Activated CD8-positive, alpha-beta memory T cell treated with anti-CD3 and anti-CD28 coated beads, Interleukin-2, amount 50 U/mL, for 48 hours (primary cell): ENCODE data around the gene PDE4B.
"Not testable (repeated sequence)": the region's sequence is repeated elsewhere in the genome, so short reads cannot be mapped to it uniquely, and the experiment has no call there.

Source experiments
- DNase-seq: peaks from one replicate; pipeline ENCODE4 v3.0.0-alpha.2; 2020

The PDE4B gene

DNA sequence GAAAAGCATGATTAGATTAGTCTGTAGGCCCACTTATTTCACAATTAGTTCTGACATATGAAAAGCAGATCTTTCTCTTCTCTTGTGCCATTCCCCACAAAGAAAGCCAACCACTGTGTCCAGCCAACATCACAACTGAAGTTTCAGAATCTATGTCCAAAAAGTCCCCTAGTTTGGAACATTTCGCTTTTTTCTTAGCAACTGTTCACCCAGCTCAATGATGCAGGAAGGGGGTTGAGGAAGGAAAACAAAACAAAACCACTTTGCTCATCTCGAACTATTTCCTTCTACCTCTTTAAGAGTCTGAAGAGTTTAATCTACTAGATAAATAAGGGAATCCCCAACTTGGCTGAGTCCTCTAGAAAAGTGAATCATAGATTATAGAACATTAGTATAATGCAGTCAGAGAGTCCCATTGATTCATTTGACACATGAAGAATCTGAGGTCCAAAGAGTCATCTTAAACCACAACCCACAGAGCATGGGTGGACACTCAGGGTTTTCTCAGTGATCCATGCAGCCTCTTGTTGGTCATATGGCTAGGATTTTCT is 581.9 kb downstream of the PDE4B start:
- DNase-seq = no peak

DNA sequence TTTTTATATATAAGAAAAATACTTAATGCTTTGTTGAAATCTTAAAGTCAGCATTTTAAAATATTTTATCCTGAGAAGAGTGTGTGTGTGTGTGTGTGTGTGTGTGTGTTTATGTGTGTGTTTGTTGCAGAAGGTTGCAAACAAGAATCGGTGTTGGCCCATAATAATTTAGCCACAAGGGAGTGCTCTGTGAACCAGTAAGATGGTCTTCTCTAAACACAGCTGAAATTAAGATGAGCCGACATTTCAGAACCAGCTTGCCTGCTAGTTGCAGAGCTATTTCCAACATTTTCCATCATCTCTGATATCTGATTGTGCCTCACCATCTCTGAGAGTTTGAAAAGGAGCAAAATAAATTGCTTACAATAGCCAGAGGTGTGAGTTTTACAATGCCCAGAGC is 582.4 kb downstream of the PDE4B start:
- no peak for DNase-seq

DNA sequence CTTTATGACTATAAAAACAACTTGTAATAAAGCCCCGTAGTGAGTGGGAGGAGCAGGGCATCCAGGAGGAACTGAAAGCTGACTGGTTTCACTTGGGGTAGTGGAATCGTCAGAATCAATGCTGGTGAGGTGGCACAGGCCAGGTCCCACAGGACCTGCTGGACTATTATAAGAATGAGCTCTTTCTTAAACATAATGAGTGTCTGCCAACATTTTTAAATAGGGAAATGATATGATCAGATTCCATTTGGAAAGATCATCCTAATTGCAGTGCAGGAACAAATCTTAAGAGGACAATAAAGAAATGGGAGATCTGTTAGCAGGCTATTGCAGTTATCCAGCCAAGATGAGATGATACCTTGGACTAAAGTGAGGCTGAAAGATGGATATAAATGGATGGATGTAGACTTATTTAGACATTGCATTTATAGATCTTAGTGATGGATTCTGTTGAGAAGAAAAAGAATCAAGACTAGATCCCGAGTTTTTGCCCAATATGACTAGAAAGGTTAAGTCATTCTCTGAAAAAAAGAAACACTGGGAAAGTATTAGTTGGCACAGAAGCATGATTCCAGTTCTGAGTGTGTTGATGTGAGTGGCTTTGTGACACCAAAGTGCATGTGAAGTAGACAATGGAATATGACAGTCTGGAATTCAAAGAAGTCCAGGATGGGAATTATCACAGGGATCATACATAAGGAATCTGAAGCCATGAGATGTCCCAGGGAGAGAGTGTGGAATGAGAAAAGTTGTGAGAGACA is 587.9 kb downstream of the PDE4B start:
- no peak for DNase-seq

DNA sequence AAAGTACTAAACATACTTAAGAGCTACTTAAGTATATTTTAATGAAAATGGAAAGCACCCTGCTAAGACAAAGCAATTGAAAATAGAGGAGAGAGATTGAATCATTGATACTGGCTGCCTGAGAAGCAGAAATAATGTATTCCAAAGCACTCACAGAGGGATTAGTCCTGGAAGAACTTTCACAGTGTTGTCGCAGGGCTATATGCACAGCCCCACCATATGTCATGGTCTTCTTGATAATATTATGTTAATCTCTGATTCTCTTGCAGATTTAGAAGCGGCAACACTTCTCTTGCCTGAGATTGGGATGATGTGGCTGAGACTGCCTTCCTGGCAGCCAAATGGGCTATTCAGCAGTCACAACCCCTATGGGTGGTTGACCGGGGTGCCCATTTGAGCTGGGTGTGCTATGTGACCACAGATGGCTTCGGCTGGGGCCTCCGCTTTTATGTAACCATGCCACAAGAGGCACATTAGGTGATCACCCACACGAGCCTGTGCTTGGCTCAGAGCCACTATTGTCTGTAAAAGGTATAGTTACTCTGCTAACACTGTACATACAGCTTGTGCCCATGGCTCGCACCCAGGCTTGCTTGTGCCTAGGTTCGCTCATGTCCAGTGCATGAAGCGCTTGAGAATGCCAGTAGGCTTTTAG is 589.1 kb downstream of the PDE4B start:
- no peak for DNase-seq

DNA sequence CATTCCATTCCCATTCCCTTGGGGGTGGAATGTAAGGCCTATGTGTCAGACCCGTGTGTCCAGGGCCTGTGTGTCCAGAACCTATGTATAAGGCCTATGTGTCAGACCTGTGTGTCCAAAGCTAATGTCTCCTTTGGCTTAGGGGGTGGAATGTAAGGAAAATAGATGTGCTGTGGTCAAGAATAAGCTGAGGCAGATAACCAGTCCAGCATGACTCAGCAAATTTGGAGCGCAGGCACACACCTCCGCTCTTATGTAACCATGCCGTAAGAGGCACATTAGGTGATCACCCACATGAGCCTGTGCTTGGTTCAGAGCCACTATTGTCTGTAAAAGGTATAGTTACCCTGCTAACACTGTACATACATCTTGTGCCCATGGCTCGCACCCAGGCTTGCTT is 590.5 kb downstream of the PDE4B start:
- no peak for DNase-seq

DNA sequence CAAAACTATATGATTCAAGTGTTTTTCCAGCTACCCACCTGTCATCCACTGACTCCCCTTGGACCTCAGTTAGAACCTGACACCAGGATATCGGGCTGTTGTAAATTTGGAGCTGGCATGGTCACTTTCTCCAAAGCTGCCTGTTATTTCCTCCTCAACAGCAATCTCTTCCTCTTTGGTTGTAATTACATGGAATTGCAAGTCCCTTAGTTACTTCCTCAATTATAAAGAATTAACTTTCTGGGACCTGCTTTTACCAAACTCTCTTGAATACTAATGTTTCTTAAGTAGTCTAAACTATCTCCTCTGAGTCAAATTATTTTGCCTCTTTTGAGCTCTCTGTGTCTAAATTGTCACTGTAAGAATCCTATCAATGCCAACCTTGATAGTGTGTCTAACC is 590.9 kb downstream of the PDE4B start:
- DNase-seq = no peak

DNA sequence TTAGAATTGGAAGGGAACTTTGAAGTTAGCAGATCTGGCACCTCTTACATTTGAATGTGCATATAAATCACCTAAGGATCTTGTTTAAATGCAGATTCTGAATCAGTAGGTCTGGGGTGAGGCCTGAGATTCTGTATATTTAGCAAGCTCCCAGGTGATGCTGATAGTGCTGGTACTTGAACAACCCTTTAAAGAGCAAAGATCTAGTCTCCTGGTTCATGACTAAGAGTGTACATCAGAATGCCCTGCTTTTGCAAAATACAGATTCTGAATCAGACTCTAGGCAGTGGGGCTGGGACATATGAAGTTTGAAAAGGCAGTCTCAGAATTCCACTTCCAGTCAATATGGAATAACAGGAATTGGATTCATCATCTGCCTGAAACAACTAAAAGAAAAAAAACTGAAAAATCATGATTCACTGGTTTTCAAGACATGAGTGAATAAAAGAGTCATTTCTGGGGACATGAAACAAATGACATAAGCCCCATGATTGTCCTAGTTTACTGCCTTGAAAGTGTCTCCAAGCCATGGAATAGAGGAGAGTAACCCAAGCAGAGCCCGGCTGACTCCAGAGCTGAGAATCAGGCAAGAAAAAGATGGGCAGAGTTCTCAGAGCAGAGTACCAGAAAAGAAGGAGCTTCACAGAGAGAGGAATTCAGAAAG is 591.7 kb downstream of the PDE4B start:
- no peak for DNase-seq

DNA sequence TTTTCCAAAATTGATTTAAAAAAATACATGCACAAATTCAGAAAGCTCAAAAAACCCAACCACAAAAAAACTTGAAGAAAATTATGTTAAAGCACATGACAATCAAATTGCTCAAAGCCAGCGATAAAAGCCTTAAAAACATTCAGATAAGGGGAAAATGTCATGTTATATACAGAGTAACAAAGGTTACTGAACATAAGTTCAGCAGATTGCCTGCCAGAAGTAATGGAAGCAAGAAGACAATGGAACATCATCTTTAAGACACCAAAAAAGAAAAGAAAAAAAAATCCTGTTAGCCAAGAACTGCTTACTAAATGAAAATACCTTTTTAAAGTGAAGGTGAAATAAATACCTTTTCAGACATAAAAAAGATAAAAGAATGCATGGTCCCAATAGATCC is 594.0 kb downstream of the PDE4B start:
- DNase-seq = no peak

DNA sequence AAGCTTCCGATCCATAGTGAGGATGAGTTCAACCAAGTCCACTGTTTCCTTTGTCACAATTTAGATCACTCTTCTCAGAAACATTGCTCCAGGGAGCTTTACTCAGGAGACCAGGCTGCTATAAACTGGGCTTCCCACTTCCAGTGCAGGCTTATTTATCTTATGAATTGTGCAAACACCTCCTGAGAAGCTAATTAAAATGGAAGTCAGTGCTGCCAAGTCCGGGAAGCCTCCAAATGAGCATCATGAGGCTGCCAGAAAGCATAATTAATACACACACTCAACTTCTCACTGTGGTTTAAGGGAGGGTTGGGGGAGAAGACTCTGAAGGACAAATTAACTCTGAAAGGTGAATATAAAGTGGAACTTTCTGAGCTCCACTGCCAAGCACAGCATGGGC is 596.2 kb downstream of the PDE4B start:
- DNase-seq = no peak

DNA sequence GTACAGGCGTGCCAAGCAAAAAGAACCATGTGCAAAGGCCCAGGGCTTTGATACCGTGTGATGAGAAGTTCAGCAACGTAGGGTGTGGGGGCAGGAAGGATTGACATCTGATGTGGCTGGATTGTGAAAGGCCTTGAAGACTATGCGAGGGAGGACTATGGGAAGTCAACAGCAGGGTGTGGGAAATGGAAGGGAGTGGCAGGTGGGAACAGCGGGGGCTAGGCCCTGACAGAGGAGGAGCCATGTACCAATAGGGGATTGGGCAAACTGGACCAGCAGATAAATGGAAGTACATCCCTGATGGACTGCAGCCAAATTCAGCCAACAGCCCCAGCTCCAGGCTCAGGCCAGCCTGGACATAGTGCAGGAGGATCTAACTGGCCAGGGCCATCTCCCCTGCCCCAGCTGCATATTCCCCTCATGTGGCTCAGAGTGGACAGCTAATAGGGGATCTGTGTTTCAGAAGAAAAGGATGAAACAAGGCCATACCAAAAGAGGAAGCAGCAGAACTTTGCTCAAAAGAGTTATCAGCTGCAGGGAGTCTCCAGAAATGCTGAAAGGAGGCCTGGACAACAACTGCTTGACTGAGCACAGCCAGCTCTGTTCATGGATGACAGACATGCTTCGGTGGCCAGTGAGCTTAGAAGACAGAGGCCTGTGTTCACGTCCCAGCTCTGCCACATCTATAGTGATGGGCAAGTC is 601.0 kb downstream of the PDE4B start:
- no peak for DNase-seq

DNA sequence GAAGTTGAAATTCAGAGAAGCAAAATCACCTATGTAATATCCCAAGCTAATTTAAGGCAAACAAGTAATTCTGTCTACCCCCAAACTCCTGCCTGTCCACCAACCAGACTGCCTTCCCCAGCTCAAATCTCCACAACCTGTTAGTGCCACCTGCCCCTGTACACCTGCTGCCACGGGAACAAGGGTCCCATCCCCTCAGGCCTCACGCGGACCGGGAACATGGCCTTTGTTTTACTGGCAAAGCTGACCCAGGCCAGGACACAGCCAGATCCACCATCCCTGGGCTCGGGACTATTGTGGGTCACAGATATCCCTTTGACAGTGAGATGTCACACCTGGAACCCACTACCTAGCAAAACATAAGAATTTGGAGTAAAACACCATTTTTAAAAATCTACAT is 601.9 kb downstream of the PDE4B start:
- no peak for DNase-seq

DNA sequence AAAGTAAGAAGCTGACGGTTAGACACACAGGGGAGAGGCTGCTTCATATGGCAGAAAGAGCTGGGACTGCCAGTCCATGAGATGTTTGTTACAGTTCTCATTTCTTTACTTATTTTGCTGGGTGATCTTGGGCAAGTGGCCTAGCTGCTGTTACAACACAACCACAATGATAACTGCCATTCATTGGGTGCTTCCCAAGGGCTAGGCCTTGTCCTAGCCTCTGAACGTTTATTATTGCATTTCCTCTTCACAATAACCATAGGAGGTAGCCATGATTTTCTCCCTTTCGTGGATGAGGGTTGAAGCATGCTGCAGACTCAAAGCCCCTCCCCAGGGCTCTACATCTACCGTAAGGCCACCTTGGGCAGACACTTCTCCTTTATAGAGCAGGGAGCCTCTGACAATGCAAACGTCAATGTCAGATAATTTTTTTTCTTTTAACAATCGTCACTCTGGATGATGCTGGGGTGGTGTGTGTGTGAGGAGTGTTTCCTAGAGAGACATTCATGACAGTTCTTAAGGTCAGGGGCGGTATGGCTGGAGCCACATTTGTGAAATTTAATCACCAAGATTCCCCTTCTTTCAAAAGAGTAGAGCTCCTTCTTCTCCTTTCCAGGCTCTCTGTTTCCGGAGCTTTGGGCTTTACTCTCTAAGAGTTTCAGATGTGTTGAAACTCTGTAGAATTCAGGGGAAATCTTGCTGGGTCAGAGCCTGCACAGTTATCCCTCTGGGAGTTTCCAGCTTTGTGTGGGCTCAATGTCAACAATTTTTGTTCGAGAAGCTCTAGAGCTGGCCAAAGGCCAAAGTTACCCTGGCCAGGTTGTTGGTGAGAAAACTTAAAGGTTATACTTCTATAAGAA is 602.7 kb downstream of the PDE4B start:
- DNase-seq = no peak

DNA sequence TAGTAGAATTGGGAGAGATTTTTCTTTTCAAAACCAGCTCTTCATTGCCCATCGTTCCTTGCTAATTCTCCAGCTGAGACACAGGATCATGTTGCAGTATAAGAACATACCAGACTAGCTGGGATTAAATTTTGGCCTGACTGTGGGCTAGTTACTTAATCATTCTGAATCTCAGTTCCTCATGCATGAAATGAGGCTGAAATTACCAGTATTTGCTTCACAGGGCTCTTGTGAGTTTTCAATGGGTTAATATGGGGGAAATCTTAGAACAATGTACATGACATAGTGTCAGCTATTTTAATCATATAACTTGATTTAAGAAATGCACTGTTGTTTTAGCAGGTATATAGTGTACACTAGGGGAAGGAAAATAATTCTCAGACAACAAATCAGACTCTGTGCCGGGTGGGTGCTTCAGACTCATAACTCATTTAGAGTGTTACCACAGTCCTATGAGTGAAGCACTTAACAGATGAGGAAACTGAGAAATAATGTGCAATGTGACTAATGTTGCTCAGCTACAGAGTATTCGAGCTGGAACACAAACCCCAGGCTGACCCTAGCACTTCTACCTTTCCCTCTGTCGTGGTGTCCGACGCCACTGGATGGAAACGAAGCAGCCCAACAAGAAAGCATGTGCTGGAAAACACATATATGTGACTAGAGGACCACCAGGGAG is 603.7 kb downstream of the PDE4B start:
- no peak for DNase-seq

DNA sequence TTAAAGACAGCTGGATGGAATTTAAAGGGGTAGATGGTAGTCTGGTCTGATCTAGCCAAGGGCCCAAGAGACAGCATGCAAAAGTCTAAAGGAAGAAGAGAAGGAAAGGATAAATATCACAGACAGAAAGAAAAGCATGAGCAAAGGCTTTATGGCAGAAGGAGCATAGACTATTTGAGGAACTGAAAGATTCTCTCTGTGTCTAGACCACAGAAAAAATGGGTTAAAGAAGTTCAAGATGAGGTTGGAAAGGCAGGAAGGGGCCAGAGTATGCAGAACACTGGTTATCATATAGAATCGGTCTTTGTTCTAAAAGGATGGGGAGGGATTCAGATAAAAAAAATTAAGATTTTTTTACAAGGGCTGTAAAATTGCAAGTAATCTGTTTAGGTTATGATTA is 604.5 kb downstream of the PDE4B start:
- DNase-seq = no peak

DNA sequence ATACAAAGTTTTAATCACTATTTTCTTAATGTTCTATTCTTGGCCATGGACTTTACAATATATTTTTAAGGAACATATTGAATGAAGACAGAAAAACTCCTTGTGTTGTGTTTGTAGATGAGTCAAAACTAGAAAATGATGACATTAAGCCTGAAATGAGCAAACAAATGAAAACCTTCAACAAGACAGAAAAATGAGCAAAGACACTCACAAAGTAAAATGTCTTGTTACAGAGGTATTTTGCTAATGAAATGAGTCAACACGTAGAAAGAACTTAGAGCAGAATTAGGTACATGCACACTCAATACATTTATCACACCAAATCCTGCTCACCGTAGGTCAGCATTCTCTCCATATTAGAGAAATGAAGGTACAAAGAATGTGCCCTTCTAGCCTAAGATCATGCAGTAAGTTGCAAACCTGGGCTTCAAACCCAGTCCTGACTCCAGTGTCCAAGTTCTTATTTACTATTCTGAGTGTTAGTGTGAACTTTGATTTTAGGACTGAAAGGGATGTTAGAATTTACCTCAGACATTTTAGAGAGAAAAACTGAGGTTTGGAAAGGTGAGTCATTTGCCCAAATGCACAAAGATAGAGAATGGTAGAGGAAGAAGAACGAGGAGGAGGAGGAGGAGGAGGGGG is 607.3 kb downstream of the PDE4B start:
- DNase-seq = no peak

DNA sequence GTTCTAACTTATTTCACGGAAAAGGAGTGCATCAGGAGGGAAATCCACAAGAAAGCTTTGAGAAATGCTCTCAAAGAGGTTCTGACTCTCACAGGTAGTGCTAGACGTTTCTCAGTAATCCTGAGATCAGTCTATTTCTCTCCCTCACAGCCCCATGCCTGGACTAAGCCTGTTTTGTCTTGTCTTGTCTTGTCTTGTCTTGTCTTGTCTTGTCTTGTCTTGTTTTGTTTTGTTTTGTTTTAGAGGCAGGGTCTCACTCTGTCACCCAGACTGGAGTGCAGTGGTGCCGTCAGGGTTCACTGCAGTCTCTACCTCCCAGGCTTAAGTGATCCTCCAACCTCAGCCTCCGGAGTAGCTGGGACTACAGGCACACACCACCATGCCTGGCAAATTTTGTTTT is 608.0 kb downstream of the PDE4B start:
- no peak for DNase-seq

DNA sequence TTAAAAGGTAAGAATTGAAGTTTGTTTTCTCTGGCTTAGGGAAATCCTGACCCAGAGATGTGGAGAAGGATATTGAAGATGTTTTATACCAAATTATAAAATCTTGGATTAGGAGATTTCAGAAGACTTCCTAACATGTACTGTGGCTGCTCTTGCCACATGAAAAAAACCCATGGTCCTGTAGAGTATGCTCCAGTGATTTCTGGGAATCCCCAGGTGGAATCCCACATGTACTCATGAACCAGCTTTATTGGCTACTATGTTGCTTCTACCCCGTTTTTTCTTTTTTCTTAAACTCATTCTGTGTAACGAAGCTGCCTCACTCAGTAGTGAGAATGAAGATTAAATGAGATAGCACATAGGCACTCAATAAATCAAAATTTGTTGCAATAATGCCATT is 608.5 kb downstream of the PDE4B start:
- DNase-seq = no peak

DNA sequence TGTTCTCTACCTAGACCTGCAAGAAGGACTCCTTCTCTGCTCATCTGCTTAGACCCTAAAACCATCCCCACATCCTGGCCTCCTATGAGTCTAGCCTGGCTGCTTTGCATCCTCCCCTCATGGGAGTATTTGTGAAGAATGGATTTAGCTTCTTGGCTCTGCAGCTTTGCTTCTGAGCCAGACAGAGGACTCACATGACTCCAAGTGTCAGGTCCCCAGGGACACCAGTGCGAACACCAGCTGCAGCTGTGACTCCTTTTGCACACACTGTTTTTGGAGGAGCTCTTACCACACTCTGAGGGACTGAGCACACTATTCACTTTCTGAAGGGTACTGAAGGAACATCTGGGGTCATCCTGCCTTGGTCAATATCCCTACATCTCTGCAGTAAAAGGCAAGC is 609.5 kb downstream of the PDE4B start:
- DNase-seq = no peak

DNA sequence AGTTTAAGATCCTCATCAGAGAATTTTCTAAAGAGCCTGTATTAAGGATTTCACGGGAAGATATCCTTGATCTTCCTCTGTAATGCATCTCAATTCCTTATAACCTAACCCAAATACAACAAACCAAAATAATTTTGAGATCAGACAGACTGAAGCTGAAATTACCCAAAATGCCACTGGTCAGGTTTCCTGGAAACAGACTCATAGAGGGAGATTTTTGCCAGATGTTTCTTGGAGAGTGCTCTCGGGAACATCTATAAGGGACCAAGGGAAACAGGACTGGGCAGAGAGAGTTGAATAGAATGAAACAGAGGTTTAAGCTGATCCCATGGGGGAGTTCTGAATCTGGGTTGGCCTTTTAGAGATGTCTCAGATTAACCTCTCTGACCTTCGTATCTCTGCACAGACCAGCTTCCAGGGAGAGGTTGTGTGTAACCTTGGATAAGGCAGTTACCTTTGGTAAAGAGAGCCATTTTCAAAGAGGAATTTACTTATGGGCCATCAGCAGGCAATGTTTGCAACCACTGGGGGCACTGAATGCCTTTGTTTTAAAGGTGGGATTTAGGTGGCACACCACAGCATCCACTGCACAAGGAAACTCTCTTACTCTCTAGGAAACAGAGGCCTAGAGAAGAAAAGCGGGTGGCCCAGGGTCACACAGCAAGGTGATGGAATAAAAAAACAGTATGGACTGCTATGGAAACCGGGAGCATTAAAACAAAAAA is 610.5 kb downstream of the PDE4B start:
- no peak for DNase-seq

DNA sequence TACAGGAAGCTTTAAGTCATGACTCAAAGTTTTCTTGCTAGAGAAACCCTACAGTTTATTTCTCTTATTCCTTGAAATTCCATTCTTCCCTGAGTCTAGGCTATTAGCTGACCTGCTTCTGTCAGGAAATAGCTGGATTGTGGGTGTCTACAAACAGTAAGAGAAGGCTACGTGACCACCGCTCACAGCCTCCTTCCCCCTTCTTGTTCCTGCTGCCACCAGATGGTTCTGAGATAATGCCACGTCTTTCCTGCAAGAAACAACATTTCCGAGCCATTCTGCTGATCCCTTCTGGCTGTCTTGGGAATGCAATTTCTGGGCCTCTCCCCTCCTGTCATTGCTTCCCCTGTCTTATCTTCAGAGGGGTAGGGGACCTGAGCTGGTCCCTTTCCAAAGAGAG is 612.4 kb downstream of the PDE4B start:
- no peak for DNase-seq

DNA sequence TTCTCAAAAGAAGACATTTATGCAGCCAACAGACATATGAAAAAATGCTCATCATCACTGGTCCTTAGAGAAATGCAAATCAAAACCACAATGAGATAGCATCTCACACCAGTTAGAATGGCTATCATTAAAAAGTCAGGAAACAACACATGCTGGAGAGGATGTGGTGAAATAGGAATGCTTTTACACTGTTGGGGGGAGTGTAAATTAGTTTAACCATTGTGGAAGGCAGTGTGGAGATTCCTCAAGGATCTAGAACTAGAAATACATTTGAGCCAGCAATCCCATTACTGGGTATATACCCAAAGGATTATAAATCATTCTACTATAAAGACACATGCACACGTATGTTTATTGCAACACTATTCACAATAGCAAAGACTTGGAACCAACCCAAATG is 618.8 kb downstream of the PDE4B start:
- DNase-seq = not testable (repeated sequence)
